ENCODE data around the gene ECHS1.

ECHS1 gene

GRCh38 chr10:133358925-133359310 is 14.2 kb downstream of the ECHS1 start:
- no peak for DNase-seq (ENCODE audit: low spot score)
- in situ Hi-C loops (cut with MboI; ENCODE audit: low sequenced_read_pairs, unreplicated experiment), result no loop called here
- no peak for TF ChIP-seq CTCF (IDR thresholded peaks at IDR 0.05; ENCODE audit: borderline replicate concordance, control extremely low read depth, extremely low read depth, insufficient read depth, missing control alignments)

GRCh38 chr10:133358162-133358924 is 14.8 kb downstream of the ECHS1 start:
- no peak for TF ChIP-seq CTCF (IDR thresholded peaks at IDR 0.05; ENCODE audit: borderline replicate concordance, control extremely low read depth, extremely low read depth, insufficient read depth, missing control alignments)
- in situ Hi-C loops (cut with MboI; ENCODE audit: low sequenced_read_pairs, unreplicated experiment), result no loop called here
- DNase-seq (ENCODE audit: low spot score), result no peak

GRCh38 chr10:133357285-133358161 is 15.6 kb downstream of the ECHS1 start, which contains the start of gene FUOM:
TSS of gene FUOM (minus strand) at chr10:133358019. CDS start at chr10:133358007, 12 bp downstream.
- peak; percentile 98 for DNase-seq (ENCODE audit: low spot score)
- in situ Hi-C loops (cut with MboI; ENCODE audit: low sequenced_read_pairs, unreplicated experiment), result no loop called here
- TF ChIP-seq CTCF (IDR thresholded peaks at IDR 0.05; ENCODE audit: borderline replicate concordance, control extremely low read depth, extremely low read depth, insufficient read depth, missing control alignments), result no peak

- in situ Hi-C loops (cut with MboI; ENCODE audit: low sequenced_read_pairs, unreplicated experiment), result no loop called here
- no peak for TF ChIP-seq CTCF (IDR thresholded peaks at IDR 0.05; ENCODE audit: borderline replicate concordance, control extremely low read depth, extremely low read depth, insufficient read depth, missing control alignments)
- DNase-seq (ENCODE audit: low spot score), result no peak
Observed at GRCh38 chr10:133356549-133357284, 16.4 kb downstream of the ECHS1 start.

GRCh38 chr10:133355991-133356390 is 17.2 kb downstream of the ECHS1 start:
- no peak for TF ChIP-seq CTCF (IDR thresholded peaks at IDR 0.05; ENCODE audit: borderline replicate concordance, control extremely low read depth, extremely low read depth, insufficient read depth, missing control alignments)

GRCh38 chr10:133355266-133355665 is 17.9 kb downstream of the ECHS1 start:
- TF ChIP-seq CTCF (IDR thresholded peaks at IDR 0.05; ENCODE audit: borderline replicate concordance, control extremely low read depth, extremely low read depth, insufficient read depth, missing control alignments), result no peak
- in situ Hi-C loops (cut with MboI; ENCODE audit: low sequenced_read_pairs, unreplicated experiment), result no loop called here

More at GRCh38 chr10:133355991-133356390, 17.2 kb downstream of the ECHS1 start:
- in situ Hi-C loops (cut with MboI; ENCODE audit: low sequenced_read_pairs, unreplicated experiment), result no loop called here
- no peak for DNase-seq (ENCODE audit: low spot score)

More at GRCh38 chr10:133355266-133355665, 17.9 kb downstream of the ECHS1 start:
- no peak for DNase-seq (ENCODE audit: low spot score)

Measured in GM13976 (cell line).